Peyer's patch (tissue), 4 donors: ENCODE measurements around the gene C10orf71.

Source experiments
- POLR2A ChIP-seq, 2 donors: fragments of 450-650 bp; IDR thresholded peaks; one replicate each; pipeline ENCODE4 v1.5.1; 2017; ENCODE audit warnings: antibody characterized with exemption in 2 of 2, mild to moderate bottlenecking in 2 of 2, moderate library complexity in 2 of 2
- TF ChIP-seq, protein P1 (sequence below), 6 experiments: fragments of 450-650 bp in 4 of 6; fragments of 200-600 bp in 2 of 6; sonication (generic) in 1 of 6; IDR thresholded peaks; one replicate each; pipeline ENCODE4 v1.5.1; 2017 to 2019; ENCODE audit warnings: antibody characterized with exemption in 6 of 6, mild to moderate bottlenecking in 3 of 6, moderate library complexity in 1 of 6

DNA sequence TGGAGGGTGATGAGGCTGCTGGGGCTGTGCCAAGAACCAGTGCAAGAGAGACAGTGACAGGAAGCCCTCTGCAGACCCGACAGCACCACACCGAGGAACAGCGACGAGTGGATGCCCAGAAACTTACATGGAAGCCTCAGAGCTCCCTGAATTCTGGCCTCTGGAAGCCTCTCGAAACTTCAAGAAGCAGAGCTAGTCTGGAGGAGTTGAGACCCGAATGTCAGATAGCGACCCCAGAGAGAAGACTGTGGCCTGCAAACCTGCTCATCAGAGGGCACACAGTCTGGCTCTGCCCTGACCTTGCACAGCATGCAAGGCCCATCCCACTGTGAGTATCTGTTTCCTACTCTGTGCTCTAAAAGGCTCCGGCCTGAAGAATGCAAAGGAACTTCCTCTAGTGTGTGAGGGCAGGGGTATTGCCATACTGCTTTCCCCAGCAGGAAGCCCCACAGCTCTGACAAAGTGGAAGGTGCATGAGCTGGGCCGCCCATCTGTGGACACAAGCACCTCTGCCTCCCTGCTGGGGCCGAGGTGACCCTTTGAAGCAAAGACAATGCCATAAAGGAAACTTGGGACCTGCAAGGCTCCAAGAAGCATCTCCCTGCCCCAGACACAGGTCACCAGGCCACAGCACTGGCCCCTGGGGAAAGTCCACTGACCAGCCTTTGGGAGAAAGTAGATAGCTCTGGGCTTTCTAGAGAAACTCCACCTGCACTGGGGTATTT is 10.5 kb upstream of the C10orf71 start:
- TF ChIP-seq, protein P1, sequence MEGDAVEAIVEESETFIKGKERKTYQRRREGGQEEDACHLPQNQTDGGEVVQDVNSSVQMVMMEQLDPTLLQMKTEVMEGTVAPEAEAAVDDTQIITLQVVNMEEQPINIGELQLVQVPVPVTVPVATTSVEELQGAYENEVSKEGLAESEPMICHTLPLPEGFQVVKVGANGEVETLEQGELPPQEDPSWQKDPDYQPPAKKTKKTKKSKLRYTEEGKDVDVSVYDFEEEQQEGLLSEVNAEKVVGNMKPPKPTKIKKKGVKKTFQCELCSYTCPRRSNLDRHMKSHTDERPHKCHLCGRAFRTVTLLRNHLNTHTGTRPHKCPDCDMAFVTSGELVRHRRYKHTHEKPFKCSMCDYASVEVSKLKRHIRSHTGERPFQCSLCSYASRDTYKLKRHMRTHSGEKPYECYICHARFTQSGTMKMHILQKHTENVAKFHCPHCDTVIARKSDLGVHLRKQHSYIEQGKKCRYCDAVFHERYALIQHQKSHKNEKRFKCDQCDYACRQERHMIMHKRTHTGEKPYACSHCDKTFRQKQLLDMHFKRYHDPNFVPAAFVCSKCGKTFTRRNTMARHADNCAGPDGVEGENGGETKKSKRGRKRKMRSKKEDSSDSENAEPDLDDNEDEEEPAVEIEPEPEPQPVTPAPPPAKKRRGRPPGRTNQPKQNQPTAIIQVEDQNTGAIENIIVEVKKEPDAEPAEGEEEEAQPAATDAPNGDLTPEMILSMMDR (IDR thresholded peaks at IDR 0.05): no peak
- no peak for TF ChIP-seq POLR2A (IDR thresholded peaks at IDR 0.05)
